Fibroblast of mammary gland (primary cell): Measurements from ENCODE around the gene TAC3.

Source experiments
- DNase-seq: peaks from one replicate; pipeline ENCODE4 v3.0.0-alpha.2; 2010; ENCODE audit warnings: low read depth
- H3K4me3 ChIP-seq: 2 replicates; pipeline ENCODE4 v1.5.1; 2011; ENCODE audit warnings: low read depth, mild to moderate bottlenecking, low read length, moderate library complexity; ENCODE audit not compliant: control insufficient read depth
- TF ChIP-seq, protein P1 (sequence below): conservative IDR thresholded peaks from 2 replicates; pipeline ENCODE4 v1.5.1; 2011; ENCODE audit warnings: low read depth, low read length, inconsistent platforms; ENCODE audit not compliant: control insufficient read depth, insufficient read depth

Gene TAC3

DNA sequence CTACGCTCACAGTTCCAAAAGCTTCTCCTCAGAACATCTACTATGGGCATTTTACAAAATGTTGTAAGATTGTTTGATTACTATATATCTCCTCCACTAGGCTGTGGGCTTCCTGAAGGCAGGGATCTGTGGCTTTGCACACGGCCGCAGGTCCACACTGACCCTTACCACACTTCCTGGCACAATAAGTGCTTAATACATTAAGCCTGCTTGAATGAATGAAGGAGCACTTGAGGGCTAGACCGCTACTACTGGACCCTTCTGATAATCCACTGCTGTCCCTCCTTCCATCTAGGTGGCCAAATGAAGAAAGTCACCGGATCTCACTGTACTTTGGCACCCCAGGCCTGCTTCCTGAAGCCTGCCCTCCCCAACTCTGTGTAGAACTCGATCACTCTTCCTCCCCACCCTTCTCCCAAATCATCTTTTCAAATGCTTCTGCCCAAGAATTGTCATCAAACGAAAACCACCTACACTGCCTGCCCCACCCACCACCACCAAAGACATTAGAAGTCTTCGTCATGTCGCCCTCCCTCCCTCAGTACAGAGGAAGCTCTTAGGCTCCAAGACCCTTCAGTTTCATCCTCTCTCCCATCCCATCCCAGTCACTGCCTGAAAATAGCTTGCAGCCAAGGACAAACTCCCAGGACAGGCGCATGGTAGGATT is 9.4 kb downstream of the TAC3 start:
- peak overlapping the region; percentile 40 for H3K4me3 ChIP-seq
- TF ChIP-seq, protein P1, sequence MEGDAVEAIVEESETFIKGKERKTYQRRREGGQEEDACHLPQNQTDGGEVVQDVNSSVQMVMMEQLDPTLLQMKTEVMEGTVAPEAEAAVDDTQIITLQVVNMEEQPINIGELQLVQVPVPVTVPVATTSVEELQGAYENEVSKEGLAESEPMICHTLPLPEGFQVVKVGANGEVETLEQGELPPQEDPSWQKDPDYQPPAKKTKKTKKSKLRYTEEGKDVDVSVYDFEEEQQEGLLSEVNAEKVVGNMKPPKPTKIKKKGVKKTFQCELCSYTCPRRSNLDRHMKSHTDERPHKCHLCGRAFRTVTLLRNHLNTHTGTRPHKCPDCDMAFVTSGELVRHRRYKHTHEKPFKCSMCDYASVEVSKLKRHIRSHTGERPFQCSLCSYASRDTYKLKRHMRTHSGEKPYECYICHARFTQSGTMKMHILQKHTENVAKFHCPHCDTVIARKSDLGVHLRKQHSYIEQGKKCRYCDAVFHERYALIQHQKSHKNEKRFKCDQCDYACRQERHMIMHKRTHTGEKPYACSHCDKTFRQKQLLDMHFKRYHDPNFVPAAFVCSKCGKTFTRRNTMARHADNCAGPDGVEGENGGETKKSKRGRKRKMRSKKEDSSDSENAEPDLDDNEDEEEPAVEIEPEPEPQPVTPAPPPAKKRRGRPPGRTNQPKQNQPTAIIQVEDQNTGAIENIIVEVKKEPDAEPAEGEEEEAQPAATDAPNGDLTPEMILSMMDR = no peak
- DNase-seq = no peak

DNA sequence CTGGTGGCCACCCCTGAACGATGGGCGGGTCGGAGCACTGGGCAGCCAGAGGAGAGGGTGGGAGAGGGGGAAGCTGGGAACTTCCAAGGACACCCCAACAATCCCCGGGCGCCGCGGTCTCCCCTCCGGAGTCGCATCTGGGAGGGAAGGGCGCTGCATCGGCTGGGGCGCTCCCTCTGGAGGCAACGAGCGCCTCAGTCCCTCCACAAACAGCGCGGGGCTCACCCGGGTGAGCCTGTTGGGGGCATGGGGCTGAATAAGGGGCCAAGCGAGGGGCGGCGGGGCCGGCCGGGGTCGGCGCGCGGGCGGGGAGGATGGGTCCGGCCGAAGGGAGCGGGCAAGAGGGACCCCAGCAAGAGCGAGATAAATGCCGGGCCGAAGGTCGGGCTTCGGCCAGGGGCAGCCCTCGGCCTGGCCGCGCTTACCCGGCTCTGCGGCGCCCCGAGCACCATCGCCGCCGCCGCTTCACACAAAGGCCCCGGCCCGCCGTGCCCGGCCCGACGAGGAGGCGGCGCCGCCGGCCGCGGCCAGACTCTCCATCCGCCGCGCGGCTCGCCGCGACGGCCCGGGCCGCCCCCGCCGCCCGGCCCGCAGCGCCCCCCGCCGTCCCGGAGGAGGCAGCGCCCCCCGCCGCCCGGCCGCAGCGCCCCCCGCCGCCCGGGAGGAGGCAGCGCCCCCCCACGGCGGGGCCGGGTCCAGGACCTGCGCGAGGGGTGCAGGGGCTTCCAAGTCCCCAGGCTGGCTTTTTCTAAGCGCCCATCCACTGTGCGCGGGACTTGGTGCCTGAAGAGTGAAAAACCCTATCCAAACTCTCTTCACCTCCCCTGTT is 10.1 kb downstream of the TAC3 start, which contains the start of gene ZBTB39:
TSS of gene ZBTB39 (minus strand) at position 567 of the 829 bp plus-strand sequence. CDS start 1,629 bp downstream, outside the sequence.
- DNase-seq = peak; percentile 22
- TF ChIP-seq, protein P1 = no peak
- H3K4me3 ChIP-seq = peak within 1 kb of the TSS; percentile 78

DNA sequence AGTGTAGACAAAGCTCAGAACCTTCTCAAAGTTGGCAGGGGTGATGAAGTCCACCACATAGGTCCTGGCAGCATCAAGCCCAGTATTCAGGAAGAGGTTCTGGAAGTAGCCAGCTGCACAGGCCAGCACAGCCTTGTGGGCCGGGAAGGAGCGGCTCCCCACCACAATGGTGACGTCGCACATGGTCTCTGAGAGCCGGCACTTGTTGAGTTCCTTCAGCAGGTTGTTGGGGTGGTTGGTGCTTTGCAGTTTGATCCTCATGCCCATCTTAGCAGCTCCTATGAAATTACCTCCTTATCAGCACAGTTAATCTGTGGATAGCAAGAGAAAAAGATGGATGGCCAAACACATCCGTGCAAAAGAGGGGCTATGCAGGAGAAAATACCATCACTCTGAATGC is 11.7 kb downstream of the TAC3 start:
- H3K4me3 ChIP-seq = no peak overlapping the region
- DNase-seq = no peak
- TF ChIP-seq, protein P1 = no peak

DNA sequence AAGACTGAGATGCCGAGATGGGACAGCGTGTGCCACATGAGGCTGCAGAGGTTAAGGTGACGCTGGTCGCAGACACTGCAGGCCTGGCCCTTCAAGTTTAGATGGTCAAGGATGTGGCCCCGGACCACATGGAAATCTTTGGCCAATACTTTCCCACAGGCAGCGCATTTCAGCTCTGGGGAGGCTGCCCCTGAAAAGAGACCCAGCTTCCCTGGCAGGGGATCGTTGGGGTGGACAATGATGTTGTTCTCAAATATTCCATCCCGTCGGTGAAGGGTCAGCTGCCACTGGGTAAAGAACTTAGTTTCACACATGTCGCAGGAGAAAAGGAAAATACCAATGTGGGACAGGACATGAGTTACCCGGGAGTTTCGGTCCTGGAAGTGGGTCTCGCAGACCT is 12.9 kb downstream of the TAC3 start:
- TF ChIP-seq, protein P1 = no peak
- no peak overlapping the region for H3K4me3 ChIP-seq
- no peak for DNase-seq

DNA sequence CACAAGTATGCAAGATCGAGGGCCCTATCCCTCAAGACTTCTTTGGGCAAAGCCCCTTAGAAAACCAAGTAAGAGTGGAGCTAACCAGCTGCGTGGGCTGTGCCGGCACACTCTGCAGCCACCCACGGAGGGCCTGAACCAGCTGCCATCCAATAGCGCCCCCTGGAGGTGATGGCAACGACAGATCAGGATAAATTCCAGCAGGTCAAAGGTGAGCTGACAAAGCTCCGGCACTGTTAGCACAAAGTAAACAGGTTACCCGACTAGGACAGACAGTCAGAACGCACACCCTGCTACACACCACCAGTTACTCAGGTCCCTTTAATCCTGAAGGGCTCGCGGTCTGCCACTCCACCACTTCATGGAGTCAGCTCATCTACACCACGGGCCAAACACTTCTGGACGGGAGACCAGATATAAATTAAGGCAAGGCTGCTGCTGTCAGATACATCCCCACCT is 14.9 kb downstream of the TAC3 start:
- TF ChIP-seq, protein P1 = peak; percentile 67
- peak; percentile 65 for DNase-seq
- no peak overlapping the region for H3K4me3 ChIP-seq

DNA sequence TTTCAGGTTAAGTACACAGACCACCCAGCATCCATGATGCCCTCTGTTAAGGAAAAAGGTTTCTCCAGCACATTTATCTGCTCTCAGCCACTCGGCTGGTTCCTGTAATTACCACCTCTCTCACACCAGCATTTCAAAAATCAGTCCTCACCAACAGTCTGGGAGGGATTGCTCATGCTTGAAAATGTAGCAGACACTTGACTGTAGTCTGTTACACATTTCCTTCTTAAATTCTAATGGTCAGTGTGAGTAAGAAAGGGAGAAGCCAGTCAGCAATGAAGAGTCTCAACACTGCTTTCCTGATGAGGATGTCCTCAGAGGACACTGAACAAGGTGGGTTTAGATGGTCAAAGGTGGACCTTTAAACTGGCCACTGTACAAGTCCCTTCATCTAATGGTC is 15.9 kb downstream of the TAC3 start:
- DNase-seq = no peak
- no peak overlapping the region for H3K4me3 ChIP-seq
- TF ChIP-seq, protein P1 = no peak
